GM18519 (cell line): ENCODE results near the gene CDH22.

Experiments
- ATAC-seq: cut with Tn5 transposase; IDR thresholded peaks from one replicate; pipeline ENCODE4 v1.9.1; 2021; ENCODE audit warnings: mild to moderate bottlenecking, moderate library complexity; ENCODE audit not compliant: unreplicated experiment, low FRiP score

Gene CDH22

DNA sequence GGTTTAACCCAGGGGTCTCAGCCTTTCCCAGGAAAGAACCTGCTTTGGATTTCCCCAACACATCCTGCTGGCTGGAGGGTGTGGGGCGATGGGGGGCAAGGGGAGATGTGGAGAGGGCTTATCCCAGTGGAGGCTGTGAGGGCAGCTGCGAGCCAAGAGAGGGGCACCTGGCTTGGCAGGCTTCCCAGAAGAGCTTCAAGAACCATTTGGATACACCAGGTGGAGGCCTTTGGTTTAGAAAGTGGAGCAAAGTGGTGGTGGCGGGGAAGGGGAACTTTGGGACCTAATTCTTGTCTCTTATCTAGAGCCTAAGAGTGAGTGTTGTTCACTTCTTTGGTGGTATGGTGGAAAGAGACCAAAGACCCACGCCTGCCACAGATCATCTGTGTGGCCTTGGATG is 177.8 kb downstream of the CDH22 start:
- no peak for ATAC-seq

DNA sequence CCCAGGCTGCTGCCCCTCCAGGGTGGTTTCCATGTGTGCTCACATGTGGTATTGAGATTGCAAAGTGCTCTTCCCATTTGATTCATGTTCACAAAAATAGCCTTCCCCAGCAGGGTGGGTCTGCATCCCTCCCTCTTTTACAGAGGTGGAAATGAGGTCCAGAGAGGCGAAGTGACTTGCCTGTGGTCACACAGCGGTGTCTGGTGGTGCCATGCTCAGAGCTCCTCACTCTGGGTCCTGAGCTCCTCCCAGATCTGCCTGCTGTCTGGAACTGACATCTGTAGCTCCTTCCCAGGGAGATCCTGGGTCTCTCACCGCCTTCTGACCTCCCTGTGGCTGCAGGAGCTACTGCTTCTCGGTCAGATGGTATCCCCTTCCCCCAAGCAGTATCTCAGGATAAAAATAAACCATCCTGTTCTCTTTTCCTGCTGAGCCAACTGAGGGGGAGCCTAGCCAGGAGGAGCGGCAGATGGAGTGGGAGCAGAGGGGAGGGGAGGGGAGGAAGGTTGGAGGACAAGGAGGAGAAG is 178.3 kb downstream of the CDH22 start:
- no peak for ATAC-seq

DNA sequence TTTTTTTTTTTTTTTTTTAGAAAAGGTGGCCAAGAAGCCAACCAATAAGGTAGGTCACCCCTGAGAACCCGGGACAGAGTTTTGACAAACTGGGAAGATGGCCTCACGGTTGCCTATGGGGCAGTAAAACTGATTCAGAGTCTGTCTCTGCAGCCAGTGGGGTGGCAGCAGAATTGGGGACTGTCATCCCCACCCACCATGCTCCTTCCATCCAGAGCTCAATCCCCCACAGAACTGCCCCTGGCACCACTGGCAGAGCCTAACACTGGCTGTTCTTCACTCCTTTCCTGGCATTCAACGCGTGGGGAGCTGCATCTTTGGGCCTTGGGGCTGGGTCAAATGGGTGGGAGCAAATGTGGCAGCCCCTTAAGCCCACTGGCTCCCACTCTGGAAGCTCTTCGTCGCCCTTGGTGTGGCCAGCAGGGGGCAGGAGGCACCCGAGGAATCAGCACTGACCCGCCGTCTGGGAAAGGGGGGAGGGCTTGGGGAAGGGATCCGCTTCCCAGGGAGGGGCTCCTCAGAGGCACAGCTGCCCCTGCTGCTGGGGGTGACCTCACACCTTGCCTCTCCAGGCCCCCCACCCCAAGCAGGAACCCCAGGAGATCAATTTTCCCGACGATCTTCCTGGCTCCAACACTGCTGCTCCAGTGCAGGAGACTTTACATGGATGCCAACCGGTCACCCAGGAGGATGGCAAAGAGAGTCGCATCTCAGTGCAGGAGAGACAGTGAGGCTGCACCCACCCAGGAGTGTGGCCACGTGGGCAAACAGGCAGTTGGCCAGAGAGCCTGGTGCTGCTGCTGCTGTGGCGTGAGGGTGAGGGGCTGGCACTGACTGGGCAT is 179.8 kb downstream of the CDH22 start:
- ATAC-seq = no peak

DNA sequence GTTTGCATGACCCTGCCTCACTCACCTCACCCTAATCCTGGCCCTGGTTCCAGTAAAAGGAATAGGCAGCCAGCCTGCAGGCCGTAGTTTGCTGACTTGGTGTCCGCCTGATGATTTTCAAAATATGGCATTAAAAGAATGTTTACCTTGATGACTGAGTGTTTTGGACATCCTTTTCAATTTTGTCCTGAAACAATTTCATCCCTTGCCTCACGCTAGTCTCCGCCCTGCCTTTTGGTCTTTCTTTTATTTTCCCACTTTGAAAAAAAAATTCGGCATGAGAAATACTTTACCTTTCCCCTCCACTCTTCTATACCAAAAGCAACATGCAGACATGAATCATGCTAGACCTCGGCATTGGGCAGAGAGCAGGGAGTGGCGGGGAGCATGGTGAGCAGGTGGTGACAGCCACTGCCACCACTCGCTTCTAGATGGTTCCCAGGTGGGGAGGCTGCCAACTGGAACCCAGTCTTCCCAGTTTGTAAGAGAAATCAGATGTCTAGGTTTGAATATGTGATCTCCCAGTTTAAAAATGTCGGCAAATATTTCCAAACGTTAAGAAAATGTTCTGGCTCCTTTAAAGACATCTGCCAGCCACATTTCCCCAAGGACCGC is 180.8 kb downstream of the CDH22 start:
- ATAC-seq = no peak

DNA sequence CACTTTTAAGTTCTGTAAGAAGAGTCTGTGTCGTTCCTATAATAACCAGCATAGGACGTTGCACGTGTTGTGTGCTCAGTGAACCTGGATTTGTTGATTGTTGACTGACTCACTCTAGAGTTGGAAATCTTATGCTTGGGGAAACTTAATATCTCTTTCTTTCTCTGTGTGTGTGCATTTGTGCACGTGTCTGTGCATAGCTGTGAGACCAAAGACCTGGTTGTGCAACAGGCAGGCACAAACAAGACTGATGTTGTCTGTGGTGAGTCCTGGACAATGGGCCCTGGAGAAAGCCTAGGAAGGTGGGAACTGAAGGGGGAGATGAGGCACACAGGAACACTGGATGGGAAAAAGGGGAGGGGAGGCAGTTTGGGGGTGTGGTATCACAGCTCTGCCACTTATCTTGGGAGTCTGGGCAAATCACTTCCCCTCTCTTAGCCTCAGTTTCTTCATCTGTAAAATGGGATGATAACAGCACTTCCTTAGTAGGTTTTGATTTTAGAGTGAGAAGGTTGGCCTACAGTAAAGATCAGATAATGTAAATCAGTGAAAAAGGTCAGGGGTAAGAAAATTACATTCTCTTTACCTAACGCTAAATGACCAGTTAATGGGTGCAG is 181.8 kb downstream of the CDH22 start:
- no peak for ATAC-seq
